K562 (cell line): ENCODE data around the gene DCP2. TPM values are rescaled to one million over a fixed set of nuclear protein-coding genes. Genes with fewer than 3 reads are reported as not detected.

Source experiments
- ARID2 ChIP-seq: fragments of 450-650 bp; IDR thresholded peaks from 2 replicates; pipeline ENCODE4 v1.6.1; 2017; ENCODE audit warnings: antibody characterized with exemption, mild to moderate bottlenecking
- CREB3L1 ChIP-seq: fragments of 450-650 bp; IDR thresholded peaks from 2 replicates; pipeline ENCODE4 v1.6.1; 2014; ENCODE audit warnings: low read depth, mild to moderate bottlenecking, moderate library complexity, borderline replicate concordance
- HMGN3 ChIP-seq: IDR thresholded peaks from 2 replicates; pipeline ENCODE4 v1.6.1; 2011; ENCODE audit warnings: borderline replicate concordance, low read depth, mild to moderate bottlenecking, mixed read lengths, low read length; ENCODE audit not compliant: insufficient read length; ENCODE audit errors: extremely low read depth
- REST ChIP-seq, 2 experiments: fragments of 450-650 bp; formaldehyde crosslinking in 1 of 2; IDR thresholded peaks; 2 replicates each; pipeline versions ENCODE4 v1.4.0 to v1.6.1; 2014 to 2020; ENCODE audit warnings: mild to moderate bottlenecking in 2 of 2, borderline replicate concordance in 1 of 2, low read depth in 1 of 2
- SFPQ ChIP-seq: fragments of 200-400 bp; formaldehyde crosslinking; IDR thresholded peaks from 2 replicates; pipeline ENCODE4 v1.6.1; 2017; ENCODE audit warnings: mild to moderate bottlenecking, low read depth, low read length, moderate library complexity
- SRSF7 ChIP-seq: fragments of 200-400 bp; formaldehyde crosslinking; optimal IDR thresholded peaks from 2 replicates; pipeline ENCODE3; 2017; ENCODE audit warnings: mild to moderate bottlenecking, low read depth, low read length
- TEAD4 ChIP-seq, 2 experiments: sonication (generic) in 1 of 2; formaldehyde crosslinking in 1 of 2; IDR thresholded peaks; 2 replicates each; pipeline versions ENCODE4 v1.6.1 to v1.8.0; 2012 to 2022; ENCODE audit warnings: borderline replicate concordance in 1 of 2, inconsistent platforms in 1 of 2, low read length in 1 of 2, mild to moderate bottlenecking in 1 of 2, missing genetic modification reagents in 1 of 2
- ZNF609 ChIP-seq: sonication (generic); formaldehyde crosslinking; IDR thresholded peaks from 2 replicates; pipeline ENCODE4 v1.8.1; 2023; ENCODE audit warnings: missing genetic modification reagents, mild to moderate bottlenecking, borderline replicate concordance
- polyA plus RNA-seq, 8 experiments: library from polyadenylated mRNA; depleted of rRNA in 4 of 8; stranded (reverse) in 5 of 8; unstranded in 3 of 8; fragments of >200 nt; fragmentation: Nextera tagmentation in 2 of 8; fragmentation: Illumina TruSeq in 1 of 8; extraction: Ambion mirVana in 2 of 8; extraction: Trizol in 1 of 8; gene quantifications; 2 replicates each; pipeline versions ENCODE4 v1.2.1 to v1.2.3, GENCODE V29; 2011 to 2014; ENCODE audit warnings: inconsistent platforms in 1 of 8, missing spikeins in 1 of 8
- total RNA-seq, 7 experiments: library from RNA; depleted of rRNA in 6 of 7; stranded (reverse); fragments of >200 nt in 6 of 7; fragmentation: Illumina TruSeq in 2 of 7; extraction: Trizol in 2 of 7; gene quantifications; 2 replicates each; pipeline versions ENCODE4 v1.2.1 to v1.2.3, GENCODE V29; 2011 to 2021; ENCODE audit warnings: low replicate concordance in 1 of 7

DCP2 gene
- total and polyA plus RNA-seq, 9 of the 15 experiments (the other 6 are each of a cell fraction or from before 2014, with no cell fraction given), result 25.9 to 109 (median 46.7) TPM

- TF ChIP-seq ZNF609 (CRISPR knock-in tag) (no peak), CREB3L1 (no peak), ARID2 (no peak), HMGN3 (no peak), REST (IDR thresholded peaks at IDR 0.05; ENCODE audit: borderline replicate concordance) (no peak), REST (CRISPR knock-in tag; IDR thresholded peaks at IDR 0.05; ENCODE audit: low read depth) (no peak), SFPQ (no peak), SRSF7 (no peak), TEAD4 (IDR thresholded peaks at IDR 0.05; ENCODE audit: low read length) (no peak), TEAD4 (CRISPR knock-in tag; IDR thresholded peaks at IDR 0.05; ENCODE audit: borderline replicate concordance) (no peak)
These were observed 722 bp upstream of the DCP2 start (continued) for GRCh38 chr5:112975721-112976431.
